ENCODE results near the gene KLHL28. TPM values are rescaled to one million over a fixed set of nuclear protein-coding genes. Genes with fewer than 3 reads are reported as not detected.

KLHL28 gene
- total RNA-seq, 1 experiment from 2014 or later = 4.7 TPM

- H3K4me3 Mint-ChIP-seq (ENCODE audit: unreplicated experiment) = no peak overlapping the region
- H3K4me1 Mint-ChIP-seq (ENCODE audit: low read depth, unreplicated experiment) = no peaks in the 10 kb centered on the region
- no peak for DNase-seq
- intact Hi-C loops (cut with micrococcal nuclease; ENCODE audit: unreplicated experiment) = no loop called here
- no peaks in the 10 kb centered on the region for H3K9me3 Mint-ChIP-seq (ENCODE audit: unreplicated experiment)
- Histone ChIP-seq H3K4me3 (ENCODE audit: low read depth, low read length) (no peak overlapping the region), H3K4me1 (no peaks in the 10 kb centered on the region), H3K36me3 (ENCODE audit: control insufficient read depth, insufficient read depth, low read length) (no peaks in the 10 kb centered on the region), H3K27me3 (replicated peaks; ENCODE audit: control insufficient read depth, insufficient read depth, low read length) (no peaks in the 10 kb centered on the region), H3K9me3 (no peaks in the 10 kb centered on the region)
- BruUV-seq (replicated peaks) = no TSS peak
- TF ChIP-seq, protein P1, sequence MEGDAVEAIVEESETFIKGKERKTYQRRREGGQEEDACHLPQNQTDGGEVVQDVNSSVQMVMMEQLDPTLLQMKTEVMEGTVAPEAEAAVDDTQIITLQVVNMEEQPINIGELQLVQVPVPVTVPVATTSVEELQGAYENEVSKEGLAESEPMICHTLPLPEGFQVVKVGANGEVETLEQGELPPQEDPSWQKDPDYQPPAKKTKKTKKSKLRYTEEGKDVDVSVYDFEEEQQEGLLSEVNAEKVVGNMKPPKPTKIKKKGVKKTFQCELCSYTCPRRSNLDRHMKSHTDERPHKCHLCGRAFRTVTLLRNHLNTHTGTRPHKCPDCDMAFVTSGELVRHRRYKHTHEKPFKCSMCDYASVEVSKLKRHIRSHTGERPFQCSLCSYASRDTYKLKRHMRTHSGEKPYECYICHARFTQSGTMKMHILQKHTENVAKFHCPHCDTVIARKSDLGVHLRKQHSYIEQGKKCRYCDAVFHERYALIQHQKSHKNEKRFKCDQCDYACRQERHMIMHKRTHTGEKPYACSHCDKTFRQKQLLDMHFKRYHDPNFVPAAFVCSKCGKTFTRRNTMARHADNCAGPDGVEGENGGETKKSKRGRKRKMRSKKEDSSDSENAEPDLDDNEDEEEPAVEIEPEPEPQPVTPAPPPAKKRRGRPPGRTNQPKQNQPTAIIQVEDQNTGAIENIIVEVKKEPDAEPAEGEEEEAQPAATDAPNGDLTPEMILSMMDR (IDR thresholded peaks at IDR 0.05; ENCODE audit: insufficient read depth in 1 of 2, low read depth in 1 of 2, low read length in 1 of 2, severe bottlenecking in 1 of 2, unreplicated experiment in 1 of 2) = no peak
- ChIA-PET CTCF (no interaction called here), POLR2A (no interaction called here)
- no peak overlapping the region for H3K27ac Mint-ChIP-seq (ENCODE audit: unreplicated experiment)
- H3K36me3 Mint-ChIP-seq (ENCODE audit: insufficient read depth, unreplicated experiment) = no peaks in the 10 kb centered on the region
- H3K27me3 Mint-ChIP-seq (ENCODE audit: insufficient read depth, unreplicated experiment) = no peaks in the 10 kb centered on the region
These were observed 81.0 kb downstream of the KLHL28 start for GRCh38 chr14:44880791-44881190.

Other genes starting within 250 kb of the KLHL28 start
- gene TOGARAM1, start 243 bp upstream of the KLHL28 start, total RNA-seq (2022) = 5.9 and 7.1 TPM in 2 replicates
- gene PRPF39, start 122.2 kb upstream of the KLHL28 start, total RNA-seq (2022) = 22.3 and 30.0 TPM in 2 replicates
- 94.2 and 94.8 TPM in 2 replicates for gene FKBP3, start 172.5 kb upstream of the KLHL28 start, total RNA-seq (2022)
- 13.1 and 16.1 TPM in 2 replicates for gene FANCM, start 174.0 kb upstream of the KLHL28 start, total RNA-seq (2022)

All from Caco-2 (cell line).